ENCODE data around the gene JCHAIN.

Gene JCHAIN

GRCh38 chr4:70629469-70630090 lies 36.7 kb downstream of the JCHAIN start:
- TF ChIP-seq CTCF (conservative IDR thresholded peaks at IDR 0.05; ENCODE audit: low read depth, low read length): no peak
- Histone ChIP-seq H3K79me2 (ENCODE audit: insufficient read depth, low read depth) (no peaks in the 10 kb centered on the region), H3K4me3 (IDR thresholded peaks at IDR 0.05; ENCODE audit: insufficient read depth, low read depth, low read length) (no peak overlapping the region), H3K27ac (no peak overlapping the region), H3K4me1 (ENCODE audit: low read depth, poor library complexity, severe bottlenecking) (peaks cover 20% of the 10 kb centered on the region), H3K4me2 (no peak overlapping the region), H3K9ac (no peak overlapping the region), H4K20me1 (ENCODE audit: insufficient read depth) (no peaks in the 10 kb centered on the region), H3K36me3 (ENCODE audit: insufficient read depth) (no peaks in the 10 kb centered on the region), H2AFZ (ENCODE audit: low read depth) (no peak overlapping the region), H3K27me3 (ENCODE audit: insufficient read depth, low read depth) (no peaks in the 10 kb centered on the region)

- Histone ChIP-seq H3K4me3 (IDR thresholded peaks at IDR 0.05; ENCODE audit: insufficient read depth, low read depth, low read length) (no peak within 1 kb of the TSS), H3K9ac (no peak within 1 kb of the TSS), H4K20me1 (ENCODE audit: insufficient read depth) (no peaks in the 10 kb centered on the region), H3K4me2 (no peak within 1 kb of the TSS), H2AFZ (ENCODE audit: low read depth) (no peak within 1 kb of the TSS), H3K27me3 (ENCODE audit: insufficient read depth, low read depth) (no peaks in the 10 kb centered on the region), H3K79me2 (ENCODE audit: insufficient read depth, low read depth) (no peaks in the 10 kb centered on the region), H3K36me3 (ENCODE audit: insufficient read depth) (no peaks in the 10 kb centered on the region), H3K4me1 (ENCODE audit: low read depth, poor library complexity, severe bottlenecking) (peaks cover 10% of the 10 kb centered on the region), H3K27ac (no peak within 1 kb of the TSS)
- TF ChIP-seq CTCF (conservative IDR thresholded peaks at IDR 0.05; ENCODE audit: low read depth, low read length): no peak
Measured at GRCh38 chr4:70628444-70628843, 37.9 kb downstream of the JCHAIN start, which contains the start of gene ENAM. TSS of gene ENAM (plus strand) at chr4:70628744. CDS start at chr4:70629501, 757 bp downstream.

GRCh38 chr4:70627620-70628019 lies 38.7 kb downstream of the JCHAIN start:
- no peak overlapping the region for H3K27ac ChIP-seq
- no peaks in the 10 kb centered on the region for H3K36me3 ChIP-seq (ENCODE audit: insufficient read depth)
- H3K27me3 ChIP-seq (ENCODE audit: insufficient read depth, low read depth): no peaks in the 10 kb centered on the region
- H3K4me3 ChIP-seq (IDR thresholded peaks at IDR 0.05; ENCODE audit: insufficient read depth, low read depth, low read length): no peak overlapping the region
- peaks cover 10% of the 10 kb centered on the region for H3K4me1 ChIP-seq (ENCODE audit: low read depth, poor library complexity, severe bottlenecking)
- no peak overlapping the region for H3K9ac ChIP-seq
- TF ChIP-seq CTCF (conservative IDR thresholded peaks at IDR 0.05; ENCODE audit: low read depth, low read length): no peak
- no peak overlapping the region for H2AFZ ChIP-seq (ENCODE audit: low read depth)
- H4K20me1 ChIP-seq (ENCODE audit: insufficient read depth): no peaks in the 10 kb centered on the region
- H3K4me2 ChIP-seq: no peak overlapping the region; the same call in 1 of the 2 replicates
- no peaks in the 10 kb centered on the region for H3K79me2 ChIP-seq (ENCODE audit: insufficient read depth, low read depth)

- H3K36me3 ChIP-seq (ENCODE audit: insufficient read depth): no peaks in the 10 kb centered on the region
- no peak overlapping the region for H3K4me2 ChIP-seq
- no peak overlapping the region for H3K27ac ChIP-seq
- H3K4me1 ChIP-seq (ENCODE audit: low read depth, poor library complexity, severe bottlenecking): peaks cover 10% of the 10 kb centered on the region
- no peak for TF ChIP-seq CTCF (conservative IDR thresholded peaks at IDR 0.05; ENCODE audit: low read depth, low read length)
- no peak overlapping the region for H3K4me3 ChIP-seq (IDR thresholded peaks at IDR 0.05; ENCODE audit: insufficient read depth, low read depth, low read length)
- no peaks in the 10 kb centered on the region for H3K79me2 ChIP-seq (ENCODE audit: insufficient read depth, low read depth)
- H4K20me1 ChIP-seq (ENCODE audit: insufficient read depth): no peaks in the 10 kb centered on the region
- no peak overlapping the region for H2AFZ ChIP-seq (ENCODE audit: low read depth)
- no peaks in the 10 kb centered on the region for H3K27me3 ChIP-seq (ENCODE audit: insufficient read depth, low read depth)
- H3K9ac ChIP-seq: no peak overlapping the region
Measured at GRCh38 chr4:70624226-70624793, 42.0 kb downstream of the JCHAIN start.

Data from KMS-11 (cell line).